ENCODE measurements around the gene TRIM16. TPM values are rescaled to one million over a fixed set of nuclear protein-coding genes. Genes with fewer than 3 reads are reported as not detected.
"Not testable (repeated sequence)": the region's sequence is repeated elsewhere in the genome, so short reads cannot be mapped to it uniquely, and the experiment has no call there.

Gene TRIM16
- total RNA-seq (10 to 100 TPM; 22.8 to 47.7 (median 35.1) TPM), polyA plus RNA-seq (10 to 100 TPM; 12.8 to 79.7 (median 20.4) TPM)
- long read RNA-seq, donor 1, transcript TRIM16-211 (5 exons, 1,979 nt) = major isoform, 16 of 54 reads
- long read RNA-seq, donor 1, partial matches to known transcripts = 32 of 54 reads
- long read RNA-seq, donor 1, other reads (novel, unspliced or antisense) = 6 of 54 reads
- long read RNA-seq, donor 2, transcript TRIM16-211 (5 exons, 1,979 nt) = major isoform, 10 of 46 reads
- long read RNA-seq, donor 2, partial matches to known transcripts = 24 of 46 reads
- long read RNA-seq, donor 2, other reads (novel, unspliced or antisense) = 12 of 46 reads

- H3K9me3 ChIP-seq; intact Hi-C loops (cut with DNase I); H3K4me1 ChIP-seq; H3K27me3 ChIP-seq (ENCODE audit: insufficient read depth in 3 of 3, low read length in 2 of 3); H3K36me3 ChIP-seq (ENCODE audit: insufficient read depth in 1 of 2, low read depth in 1 of 2): not testable (repeated sequence)
- 0 to 2% (median 1%) methylated on average over 29 to 35 of the region's 35 CpGs for WGBS, 3 donors
- ATAC-seq (peak; percentile 95 to 100 (median 98)), DNase-seq (peak; percentile 82 to 91)
- Histone ChIP-seq H3K4me3 (peak within 1 kb of the TSS; percentile 87), H3K27ac (peak within 1 kb of the TSS; percentile 79)
Observed at GRCh38 chr17:15683824-15684478, at the start of gene TRIM16. Gene TRIM16, minus strand, starts transcription at chr17:15684311. Its CDS starts 32,702 bp downstream, at chr17:15651609.

GRCh38 chr17:15733174-15733789, 49.2 kb upstream of the TRIM16 start:
- 83% methylated on average over 6 to 8 of the region's 10 CpGs for WGBS, 3 donors
- H3K4me3 ChIP-seq; H3K27me3 ChIP-seq (ENCODE audit: insufficient read depth in 3 of 3, low read length in 2 of 3); H3K36me3 ChIP-seq (ENCODE audit: insufficient read depth in 1 of 2, low read depth in 1 of 2); DNase-seq; ATAC-seq; H3K4me1 ChIP-seq; H3K27ac ChIP-seq; H3K9me3 ChIP-seq; intact Hi-C loops (cut with DNase I): not testable (repeated sequence)

- H3K27ac ChIP-seq; DNase-seq; H3K4me1 ChIP-seq; H3K4me3 ChIP-seq; H3K36me3 ChIP-seq (ENCODE audit: insufficient read depth in 1 of 2, low read depth in 1 of 2); H3K9me3 ChIP-seq; intact Hi-C loops (cut with DNase I); H3K27me3 ChIP-seq (ENCODE audit: insufficient read depth in 3 of 3, low read length in 2 of 3); ATAC-seq: not testable (repeated sequence)
- 76 to 84% (median 78%) methylated on average over 8 to 10 of the region's 10 CpGs for WGBS, 3 donors
Observed at GRCh38 chr17:15731900-15732299, 47.8 kb upstream of the TRIM16 start, which contains the start of gene TBC1D26. Gene TBC1D26, plus strand, starts transcription at chr17:15732283. Its CDS starts 3,066 bp downstream, at chr17:15735349.

GRCh38 chr17:15730535-15730934, 46.4 kb upstream of the TRIM16 start:
- H3K36me3 ChIP-seq (ENCODE audit: insufficient read depth in 1 of 2, low read depth in 1 of 2); H3K4me3 ChIP-seq; H3K27ac ChIP-seq; H3K4me1 ChIP-seq; H3K27me3 ChIP-seq (ENCODE audit: insufficient read depth in 3 of 3, low read length in 2 of 3); H3K9me3 ChIP-seq; DNase-seq; ATAC-seq; intact Hi-C loops (cut with DNase I): not testable (repeated sequence)
- 75% methylated on average over 14 of the region's 14 CpGs; no CpG with 5 or more reads in 2 of the 3 donors for WGBS, 3 donors

- H3K36me3 ChIP-seq (ENCODE audit: insufficient read depth in 1 of 2, low read depth in 1 of 2); H3K4me3 ChIP-seq; H3K27me3 ChIP-seq (ENCODE audit: insufficient read depth in 3 of 3, low read length in 2 of 3); H3K4me1 ChIP-seq; DNase-seq; intact Hi-C loops (cut with DNase I); H3K27ac ChIP-seq; ATAC-seq: not testable (repeated sequence)
- H3K9me3 ChIP-seq = peaks cover 26% of the 10 kb centered on the region
- 96 to 99% (median 97%) methylated on average over 10 to 11 of the region's 11 CpGs for WGBS, 3 donors
Observed at GRCh38 chr17:15716601-15717563, 32.8 kb upstream of the TRIM16 start.

- H3K4me3 ChIP-seq; intact Hi-C loops (cut with DNase I); H3K27ac ChIP-seq; H3K4me1 ChIP-seq; ATAC-seq; DNase-seq; H3K27me3 ChIP-seq (ENCODE audit: insufficient read depth in 3 of 3, low read length in 2 of 3): not testable (repeated sequence)
- 94 to 100% (median 95%) methylated on average over 2 to 3 of the region's 3 CpGs for WGBS, 3 donors
- H3K36me3 ChIP-seq (ENCODE audit: insufficient read depth in 1 of 2, low read depth in 1 of 2) = peaks cover 3 to 25% of the 10 kb centered on the region in 2 donors
- peaks cover 22% of the 10 kb centered on the region for H3K9me3 ChIP-seq
Observed at GRCh38 chr17:15708879-15709278, 24.8 kb upstream of the TRIM16 start.

GRCh38 chr17:15704813-15705212, 20.7 kb upstream of the TRIM16 start:
- H3K4me3 ChIP-seq; H3K27ac ChIP-seq; ATAC-seq; DNase-seq; intact Hi-C loops (cut with DNase I); H3K27me3 ChIP-seq (ENCODE audit: insufficient read depth in 3 of 3, low read length in 2 of 3); H3K4me1 ChIP-seq: not testable (repeated sequence)
- WGBS, 3 donors = 97 to 98% (median 98%) methylated on average over 19 to 32 of the region's 32 CpGs
- Histone ChIP-seq H3K36me3 (ENCODE audit: insufficient read depth in 1 of 2, low read depth in 1 of 2) (peaks cover 3 to 29% of the 10 kb centered on the region in 2 donors), H3K9me3 (peaks cover 22% of the 10 kb centered on the region)

- WGBS, 3 donors = 96 to 99% (median 98%) methylated on average over 19 to 29 of the region's 33 CpGs
- not testable (repeated sequence) for DNase-seq
- H3K36me3 ChIP-seq (ENCODE audit: insufficient read depth in 1 of 2, low read depth in 1 of 2) = peaks cover 3 to 29% of the 10 kb centered on the region in 2 donors
Observed at GRCh38 chr17:15704239-15704638, 20.1 kb upstream of the TRIM16 start.

GRCh38 chr17:15699937-15700336, 15.8 kb upstream of the TRIM16 start:
- H3K27ac ChIP-seq; H3K36me3 ChIP-seq (ENCODE audit: insufficient read depth in 1 of 2, low read depth in 1 of 2); DNase-seq; H3K9me3 ChIP-seq; intact Hi-C loops (cut with DNase I); H3K27me3 ChIP-seq (ENCODE audit: insufficient read depth in 3 of 3, low read length in 2 of 3); H3K4me1 ChIP-seq: not testable (repeated sequence)
- 0% methylated on average over 7 to 13 of the region's 21 CpGs for WGBS, 3 donors
- peak in 3 of 4 donors; percentile 14 to 29 (median 28) for ATAC-seq
- H3K4me3 ChIP-seq = peak overlapping the region; percentile 68

More at GRCh38 chr17:15704239-15704638, 20.1 kb upstream of the TRIM16 start:
- H3K4me3 ChIP-seq; H3K4me1 ChIP-seq; intact Hi-C loops (cut with DNase I); ATAC-seq; H3K27me3 ChIP-seq (ENCODE audit: insufficient read depth in 3 of 3, low read length in 2 of 3); H3K27ac ChIP-seq: not testable (repeated sequence)
- peaks cover 22% of the 10 kb centered on the region for H3K9me3 ChIP-seq

- ATAC-seq = peak; percentile 100
- peak within 1 kb of the TSS; percentile 16 for H3K27ac ChIP-seq
- peak; percentile 97 to 99 for DNase-seq
- intact Hi-C loops (cut with DNase I); H3K4me1 ChIP-seq; H3K27me3 ChIP-seq (ENCODE audit: insufficient read depth in 3 of 3, low read length in 2 of 3); H3K9me3 ChIP-seq; H3K36me3 ChIP-seq (ENCODE audit: insufficient read depth in 1 of 2, low read depth in 1 of 2): not testable (repeated sequence)
- 0% methylated on average over 43 to 44 of the region's 44 CpGs for WGBS, 3 donors
- peak within 1 kb of the TSS; percentile 68 for H3K4me3 ChIP-seq
Observed at GRCh38 chr17:15699413-15699924, 15.4 kb upstream of the TRIM16 start, which contains the start of gene ZNF286A. Gene ZNF286A, plus strand, starts transcription at chr17:15699752. Its CDS starts 578 bp downstream, at chr17:15700330.

Data from psoas muscle (tissue), 8 donors.